Measurements from ENCODE around the gene APOOL.
A peak's percentile ranks its signal among the peaks of the same experiment; 100 is the strongest.

The APOOL gene

GRCh38 chrX:85084770-85085393 lies 81.2 kb downstream of the APOOL start:
- peak; percentile 38 for DNase-seq (ENCODE audit: low spot score)

DNA sequence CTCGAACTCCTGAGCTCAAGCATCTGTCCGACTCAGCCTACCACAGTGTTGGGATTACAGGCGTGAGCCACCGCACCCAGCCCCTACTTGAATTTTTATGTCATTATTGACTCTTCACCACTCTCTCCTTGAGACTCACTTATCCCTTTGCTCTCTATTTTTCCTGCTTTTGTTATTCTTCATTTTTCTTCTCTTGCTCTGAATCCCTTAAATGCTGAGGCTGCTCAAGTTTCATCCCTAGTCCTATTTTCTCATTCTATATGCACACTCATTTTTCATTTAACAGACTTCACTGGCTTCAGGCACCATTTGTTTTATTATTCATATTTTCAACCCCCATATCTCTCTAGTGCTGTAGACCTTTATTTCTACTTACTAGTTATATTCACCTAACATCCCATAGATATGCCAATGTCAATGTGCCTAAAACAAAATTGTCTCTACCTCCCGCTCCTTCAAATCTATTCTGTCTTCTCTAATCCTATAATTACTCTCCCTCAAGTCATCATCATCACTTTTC lies 85.7 kb downstream of the APOOL start:
- no peak for DNase-seq (ENCODE audit: low spot score)

DNA sequence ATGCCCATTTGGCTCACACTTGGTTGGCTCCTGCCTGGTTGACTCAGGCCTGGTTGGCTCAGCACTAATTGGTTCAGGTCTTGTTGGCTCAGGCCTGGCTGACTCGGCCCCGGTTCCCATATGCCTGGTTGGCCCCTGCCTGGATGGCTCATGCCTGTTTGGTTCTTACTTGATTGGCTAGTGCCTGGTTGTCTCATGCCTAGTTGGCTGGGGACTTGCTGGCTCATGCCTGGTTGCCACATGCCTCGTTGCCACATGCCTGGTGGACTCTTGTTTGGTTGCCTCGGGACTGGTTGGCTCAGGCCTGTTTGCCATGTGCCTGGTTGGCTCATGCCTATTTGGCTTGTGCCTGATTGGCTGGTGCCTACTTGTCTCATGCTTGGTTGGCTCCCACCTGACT lies 103.7 kb downstream of the APOOL start:
- DNase-seq (ENCODE audit: low spot score): no peak

DNA sequence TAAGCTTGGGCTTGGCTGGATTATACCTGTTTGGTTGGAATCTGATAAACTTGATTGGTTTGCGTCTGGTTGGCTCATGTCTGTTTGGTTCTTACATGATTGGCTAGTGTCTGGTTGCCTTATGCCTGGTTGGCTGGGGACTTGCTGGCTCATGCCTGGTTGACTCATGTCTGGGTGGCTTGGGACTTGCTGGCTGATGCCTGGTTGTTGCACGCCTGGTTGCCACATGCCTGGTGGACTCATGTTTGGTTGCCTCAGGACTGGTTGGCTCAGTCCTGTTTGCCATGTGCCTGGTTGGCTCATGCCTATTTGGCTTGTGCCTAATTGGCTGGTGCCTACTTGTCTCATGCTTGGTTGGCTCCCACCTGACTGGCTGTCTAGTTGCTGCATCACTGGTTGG lies 104.5 kb downstream of the APOOL start:
- no peak for DNase-seq (ENCODE audit: low spot score)

- DNase-seq (ENCODE audit: low spot score): peak; percentile 1
These were observed 105.6 kb downstream of the APOOL start for GRCh38 chrX:85109235-85109634.

DNA sequence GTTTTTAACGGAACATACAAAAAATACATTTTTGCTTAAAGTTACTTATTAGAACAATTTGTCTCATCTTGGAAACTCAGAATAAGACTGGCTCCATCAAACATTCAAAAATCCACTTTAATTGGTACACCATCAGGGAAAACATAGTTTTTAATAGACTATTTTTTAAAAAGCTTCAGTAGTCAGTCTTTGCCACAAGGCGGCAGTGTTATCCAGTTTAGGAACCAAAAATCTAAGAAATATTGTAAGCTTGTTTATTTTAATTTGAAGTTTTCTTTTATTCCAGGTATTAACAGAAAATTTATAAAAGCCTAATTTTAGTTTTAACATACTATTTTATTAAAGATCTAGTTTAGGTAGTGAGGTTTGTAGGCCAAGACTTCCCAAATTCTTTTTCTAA lies 107.7 kb downstream of the APOOL start:
- peak; percentile 2 for DNase-seq (ENCODE audit: low spot score)

DNA sequence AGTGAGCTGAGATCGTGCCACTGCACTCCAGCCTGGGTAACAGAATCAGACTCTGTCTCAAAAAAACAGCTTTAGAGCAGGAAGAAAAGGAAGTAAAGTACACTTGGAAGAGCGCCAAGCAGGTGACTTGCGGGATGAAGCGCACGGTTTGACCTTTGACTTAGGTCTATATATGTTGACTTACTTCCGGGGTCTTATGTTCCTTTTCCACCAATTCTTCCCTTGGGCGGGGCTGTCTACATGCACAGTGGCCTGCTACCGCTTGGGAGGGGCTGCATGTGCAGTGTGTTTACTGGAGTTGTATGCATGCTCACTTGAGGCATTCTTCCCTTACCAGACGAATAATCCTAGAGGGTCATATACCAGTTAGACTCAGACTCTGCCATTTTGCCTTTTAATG lies 108.6 kb downstream of the APOOL start:
- DNase-seq (ENCODE audit: low spot score): no peak

DNA sequence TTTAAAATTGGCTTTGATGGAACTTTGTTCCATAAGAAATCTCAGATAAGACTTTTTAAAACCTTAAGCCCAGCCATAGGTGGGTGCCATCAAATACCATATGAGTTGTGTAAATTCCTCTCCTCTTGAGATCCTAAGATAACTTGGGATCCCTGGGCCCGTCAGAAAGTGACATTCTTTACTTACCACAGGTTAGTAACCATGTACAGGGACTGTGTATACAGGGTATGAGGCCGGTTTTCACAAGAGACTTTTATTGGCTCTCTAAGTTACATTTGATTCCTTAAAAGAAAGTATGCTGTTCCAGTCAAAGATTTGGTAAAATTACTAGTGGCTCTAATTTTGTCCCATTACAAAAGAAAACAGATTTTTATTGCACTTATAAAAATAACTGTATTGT lies 110.1 kb downstream of the APOOL start:
- DNase-seq (ENCODE audit: low spot score): no peak

- no peak for DNase-seq (ENCODE audit: low spot score)
These were observed 110.5 kb downstream of the APOOL start for GRCh38 chrX:85114171-85114570.

- no peak for DNase-seq (ENCODE audit: low spot score)
These were observed 111.1 kb downstream of the APOOL start for GRCh38 chrX:85114776-85115175.

- no peak for DNase-seq (ENCODE audit: low spot score)
These were observed 111.6 kb downstream of the APOOL start for GRCh38 chrX:85115252-85115651.

- DNase-seq (ENCODE audit: low spot score): no peak
These were observed 132.7 kb downstream of the APOOL start for GRCh38 chrX:85136409-85136808.

GRCh38 chrX:85139422-85139821 lies 135.7 kb downstream of the APOOL start:
- no peak for DNase-seq (ENCODE audit: low spot score)

GRCh38 chrX:85140964-85141363 lies 137.3 kb downstream of the APOOL start:
- DNase-seq (ENCODE audit: low spot score): no peak

Data from cerebellar cortex (tissue), 1 donor.